RWPE2 (cell line): ENCODE measurements around the gene TSPAN10.

Experiments used
- ATAC-seq: fragments of 200-7000 bp; cut with Tn5 transposase; 3 replicates; pipeline ENCODE4 v1.9.1; 2021; ENCODE audit warnings: low read depth
- DNase-seq: peaks from one replicate; pipeline ENCODE4 v3.0.0-alpha.2; 2020; ENCODE audit warnings: low spot score
- H3K27ac ChIP-seq: fragments of 450-650 bp; 2 replicates; pipeline ENCODE4 v1.5.1; 2017; ENCODE audit warnings: mild to moderate bottlenecking; ENCODE audit not compliant: poor library complexity, severe bottlenecking
- H3K27me3 ChIP-seq: fragments of 250-450 bp; sonication (Bioruptor Pico); 2 replicates; pipeline ENCODE4 v1.5.1; 2021; ENCODE audit warnings: mild to moderate bottlenecking, moderate library complexity; ENCODE audit not compliant: insufficient read depth, poor library complexity, severe bottlenecking
- H3K36me3 ChIP-seq: fragments of 250-450 bp; sonication (Bioruptor Pico); 2 replicates; pipeline ENCODE4 v1.5.1; 2020; ENCODE audit warnings: low read depth, mild to moderate bottlenecking, moderate library complexity
- H3K4me1 ChIP-seq: fragments of 250-450 bp; sonication (Bioruptor Pico); 2 replicates; pipeline ENCODE4 v1.5.1; 2021; ENCODE audit warnings: mild to moderate bottlenecking, moderate library complexity; ENCODE audit not compliant: insufficient read depth, poor library complexity, severe bottlenecking
- H3K4me3 ChIP-seq: fragments of 250-450 bp; sonication (Bioruptor Pico); 2 replicates; pipeline ENCODE4 v1.5.1; 2021; ENCODE audit warnings: mild to moderate bottlenecking, moderate library complexity; ENCODE audit not compliant: severe bottlenecking
- H3K9me3 ChIP-seq: fragments of 250-450 bp; sonication (Bioruptor Pico); 2 replicates; pipeline ENCODE4 v1.5.1; 2021; ENCODE audit warnings: mild to moderate bottlenecking, moderate library complexity; ENCODE audit not compliant: severe bottlenecking
- TF ChIP-seq, protein P1 (sequence below): fragments of 450-650 bp; IDR thresholded peaks from one replicate; pipeline ENCODE4 v1.5.1; 2017; ENCODE audit warnings: mild to moderate bottlenecking, moderate library complexity; ENCODE audit not compliant: poor library complexity, severe bottlenecking

Gene TSPAN10

DNA sequence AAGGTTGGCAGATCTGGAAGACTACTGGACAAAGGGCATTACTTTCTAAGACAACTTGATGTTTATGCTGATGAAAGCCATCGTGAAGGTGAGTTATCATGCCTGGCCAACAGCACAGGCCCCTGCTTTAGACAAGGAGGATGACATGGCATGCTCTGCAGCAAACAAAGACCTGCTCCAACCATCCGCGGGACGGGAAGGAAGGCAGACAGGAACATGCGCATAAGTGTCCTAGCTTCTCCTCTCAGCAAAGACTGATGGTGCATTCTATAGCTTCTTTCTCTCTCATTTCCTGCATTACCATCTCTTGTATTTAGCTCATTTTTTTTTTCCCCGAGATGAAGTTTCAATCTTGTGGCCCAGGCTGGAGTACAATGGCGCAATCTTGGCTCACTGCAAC lies 5.5 kb upstream of the TSPAN10 start:
- DNase-seq, result no peak
- ATAC-seq, result no peak
- Histone ChIP-seq H3K36me3 (peaks cover 67% of the 10 kb centered on the region), H3K4me3 (no peak overlapping the region), H3K4me1 (peaks cover 6% of the 10 kb centered on the region), H3K9me3 (no peaks in the 10 kb centered on the region), H3K27me3 (no peaks in the 10 kb centered on the region), H3K27ac (no peak overlapping the region)
- TF ChIP-seq, protein P1, sequence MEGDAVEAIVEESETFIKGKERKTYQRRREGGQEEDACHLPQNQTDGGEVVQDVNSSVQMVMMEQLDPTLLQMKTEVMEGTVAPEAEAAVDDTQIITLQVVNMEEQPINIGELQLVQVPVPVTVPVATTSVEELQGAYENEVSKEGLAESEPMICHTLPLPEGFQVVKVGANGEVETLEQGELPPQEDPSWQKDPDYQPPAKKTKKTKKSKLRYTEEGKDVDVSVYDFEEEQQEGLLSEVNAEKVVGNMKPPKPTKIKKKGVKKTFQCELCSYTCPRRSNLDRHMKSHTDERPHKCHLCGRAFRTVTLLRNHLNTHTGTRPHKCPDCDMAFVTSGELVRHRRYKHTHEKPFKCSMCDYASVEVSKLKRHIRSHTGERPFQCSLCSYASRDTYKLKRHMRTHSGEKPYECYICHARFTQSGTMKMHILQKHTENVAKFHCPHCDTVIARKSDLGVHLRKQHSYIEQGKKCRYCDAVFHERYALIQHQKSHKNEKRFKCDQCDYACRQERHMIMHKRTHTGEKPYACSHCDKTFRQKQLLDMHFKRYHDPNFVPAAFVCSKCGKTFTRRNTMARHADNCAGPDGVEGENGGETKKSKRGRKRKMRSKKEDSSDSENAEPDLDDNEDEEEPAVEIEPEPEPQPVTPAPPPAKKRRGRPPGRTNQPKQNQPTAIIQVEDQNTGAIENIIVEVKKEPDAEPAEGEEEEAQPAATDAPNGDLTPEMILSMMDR, result no peak

DNA sequence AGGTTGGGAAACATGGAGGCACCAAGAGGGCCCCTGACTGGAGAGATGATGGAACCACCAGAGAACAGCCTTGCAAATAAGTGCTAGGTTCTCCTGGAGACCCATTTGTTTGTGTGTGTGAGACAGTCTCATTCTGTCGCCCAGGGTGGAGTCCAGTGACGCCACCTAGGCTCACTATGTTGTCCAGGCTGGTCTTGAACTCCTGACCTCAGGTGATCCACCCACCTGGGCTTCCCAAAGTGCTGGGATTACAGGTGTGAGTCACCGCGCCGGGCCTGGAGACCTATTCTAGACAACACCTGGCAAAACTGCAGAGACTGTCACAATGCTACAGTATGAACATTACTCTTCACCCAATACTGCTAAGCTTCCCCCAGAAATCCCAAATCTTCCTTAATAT lies 1.6 kb upstream of the TSPAN10 start:
- Histone ChIP-seq H3K27ac (peak overlapping the region; percentile 71), H3K4me1 (peaks cover 6% of the 10 kb centered on the region), H3K9me3 (no peaks in the 10 kb centered on the region), H3K27me3 (no peaks in the 10 kb centered on the region), H3K4me3 (peak overlapping the region; percentile 97), H3K36me3 (peaks cover 27% of the 10 kb centered on the region)
- ATAC-seq (peak; percentile 32), DNase-seq (no peak)
- TF ChIP-seq, protein P1, result no peak

DNA sequence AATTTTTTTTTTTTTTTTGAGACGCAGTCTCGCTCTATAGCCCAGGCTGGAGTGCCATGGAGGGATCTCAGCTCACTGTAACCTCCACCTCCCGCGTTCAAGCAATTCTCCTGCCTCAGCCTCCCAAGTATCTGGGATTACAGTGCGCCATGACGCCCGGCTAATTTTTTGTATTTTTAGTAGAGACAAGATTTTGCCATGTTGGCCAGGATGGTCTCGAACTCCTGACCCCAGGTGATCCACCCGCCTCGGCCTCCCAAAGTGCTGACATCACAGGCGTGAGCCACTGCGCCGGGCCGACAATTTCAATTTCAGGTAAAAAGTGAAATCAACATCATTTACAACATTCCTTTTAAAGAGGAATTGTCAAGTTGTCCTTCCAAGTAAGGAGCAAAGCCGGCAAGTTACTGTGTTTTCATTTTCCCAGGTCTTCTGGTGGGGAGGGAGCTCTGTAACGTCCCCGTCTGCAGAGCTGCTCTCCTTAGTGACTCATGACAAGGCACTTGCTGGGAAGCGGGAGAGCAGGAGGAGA lies 957 bp upstream of the TSPAN10 start:
- ATAC-seq (peak; percentile 61), DNase-seq (no peak)
- Histone ChIP-seq H3K9me3 (no peaks in the 10 kb centered on the region), H3K4me3 (peak overlapping the region; percentile 97), H3K27ac (peak overlapping the region; percentile 71), H3K36me3 (peaks cover 21% of the 10 kb centered on the region), H3K27me3 (no peaks in the 10 kb centered on the region), H3K4me1 (peaks cover 6% of the 10 kb centered on the region)
- TF ChIP-seq, protein P1, result no peak

DNA sequence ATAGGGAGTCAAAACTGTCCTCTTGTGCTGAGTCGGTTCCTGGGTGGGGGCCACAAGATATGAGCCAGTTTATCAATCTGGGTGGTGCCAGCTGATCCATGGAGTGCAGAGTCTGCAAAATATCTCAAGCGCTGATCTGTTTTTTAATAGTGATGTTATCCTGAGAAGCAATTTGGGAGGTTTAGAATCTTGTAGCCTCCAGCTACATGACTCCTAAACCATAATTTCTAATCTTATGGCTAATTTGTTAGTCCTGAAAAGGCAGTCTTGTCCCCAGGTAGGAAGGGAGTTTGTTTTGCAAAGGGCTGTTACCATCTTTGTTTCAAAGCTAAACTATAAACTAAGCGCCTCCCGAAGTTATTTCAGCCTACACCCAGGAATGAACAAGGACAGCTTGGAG lies 1.7 kb downstream of the TSPAN10 start:
- Histone ChIP-seq H3K27me3 (no peaks in the 10 kb centered on the region), H3K9me3 (no peaks in the 10 kb centered on the region), H3K4me3 (no peak overlapping the region), H3K4me1 (peaks cover 16% of the 10 kb centered on the region), H3K36me3 (peaks cover 11% of the 10 kb centered on the region), H3K27ac (no peak overlapping the region)
- TF ChIP-seq, protein P1, result no peak
- ATAC-seq (no peak), DNase-seq (no peak)

DNA sequence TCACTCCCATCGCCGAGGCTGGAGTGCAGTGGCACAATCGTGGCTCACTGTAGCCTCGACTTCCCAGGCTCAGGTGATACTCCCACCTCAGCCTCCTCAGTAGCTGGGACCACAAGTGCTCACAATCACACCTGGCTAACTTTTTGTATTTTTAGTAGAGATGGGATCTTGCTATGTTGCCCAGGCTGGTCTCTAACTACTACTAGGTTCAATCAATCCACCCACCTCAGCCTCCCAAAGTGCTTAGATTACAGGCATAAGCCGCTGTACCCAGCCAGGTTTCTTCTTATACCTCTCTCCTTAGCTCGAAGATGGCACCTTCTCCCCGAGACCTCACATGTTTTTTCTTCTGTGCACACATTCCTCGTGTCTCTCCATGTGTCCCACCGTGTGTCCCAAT lies 3.0 kb downstream of the TSPAN10 start:
- no peaks in the 10 kb centered on the region for H3K9me3 ChIP-seq
- H3K4me1 ChIP-seq, result peaks cover 16% of the 10 kb centered on the region
- ATAC-seq (no peak), DNase-seq (no peak)
- no peaks in the 10 kb centered on the region for H3K27me3 ChIP-seq
- TF ChIP-seq, protein P1, result no peak
- peaks cover under 1% of the 10 kb centered on the region; the same call in 1 of the 2 replicates for H3K36me3 ChIP-seq
- no peak overlapping the region for H3K27ac ChIP-seq
- H3K4me3 ChIP-seq, result no peak overlapping the region
